Stimulated activated CD8-positive, alpha-beta memory T cell treated with anti-CD3 and anti-CD28 coated beads, Interleukin-15, amount 100 ng/mL, for 4 hours (primary cell): Measurements from ENCODE around the gene IRX3.
"Not testable (repeated sequence)": the region's sequence is repeated elsewhere in the genome, so short reads cannot be mapped to it uniquely, and the experiment has no call there.

Experiments
- DNase-seq, 2 donors: peaks; one replicate each; pipeline ENCODE4 v3.0.0-alpha.2; 2020; ENCODE audit warnings: low read depth in 2 of 2

IRX3 gene

DNA sequence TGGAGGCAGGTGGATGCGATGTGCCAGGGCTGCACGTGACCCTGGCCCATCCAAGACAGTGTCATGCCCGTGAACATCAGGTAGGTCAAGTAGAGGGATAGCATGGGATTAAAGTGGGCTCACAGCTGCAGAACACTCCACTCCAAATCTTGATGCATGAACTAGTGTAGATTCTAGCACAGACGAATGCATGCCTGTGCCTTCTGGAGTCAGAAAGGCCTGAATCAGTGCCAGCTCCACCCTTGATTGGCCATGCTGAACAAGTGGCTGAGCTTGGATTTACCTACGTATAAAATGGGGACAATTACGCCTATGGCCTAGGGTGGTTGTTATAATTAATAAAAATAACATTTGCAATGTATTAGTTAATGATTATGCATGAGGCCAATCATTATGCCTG, 10.6 kb downstream of the IRX3 start:
- DNase-seq: no peak

DNA sequence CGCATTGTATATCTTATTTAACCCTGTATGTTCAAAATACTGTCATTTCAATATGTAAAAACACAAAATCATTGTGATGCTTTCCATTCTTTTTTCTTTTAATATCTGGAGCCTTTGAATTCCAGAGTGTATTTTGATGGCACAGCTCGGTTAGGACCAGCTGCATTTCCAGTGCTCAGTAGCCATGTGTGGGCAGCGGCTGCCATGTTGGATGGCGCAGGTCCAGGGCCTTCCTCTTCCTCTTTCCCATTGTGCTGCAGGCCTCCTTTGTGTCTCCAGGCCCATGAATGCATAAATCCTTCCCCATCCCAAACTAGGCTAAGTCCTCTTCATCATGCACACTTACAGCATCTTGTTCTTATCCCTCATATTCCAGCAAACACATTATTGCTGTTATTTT, 13.0 kb downstream of the IRX3 start:
- no peak for DNase-seq

DNA sequence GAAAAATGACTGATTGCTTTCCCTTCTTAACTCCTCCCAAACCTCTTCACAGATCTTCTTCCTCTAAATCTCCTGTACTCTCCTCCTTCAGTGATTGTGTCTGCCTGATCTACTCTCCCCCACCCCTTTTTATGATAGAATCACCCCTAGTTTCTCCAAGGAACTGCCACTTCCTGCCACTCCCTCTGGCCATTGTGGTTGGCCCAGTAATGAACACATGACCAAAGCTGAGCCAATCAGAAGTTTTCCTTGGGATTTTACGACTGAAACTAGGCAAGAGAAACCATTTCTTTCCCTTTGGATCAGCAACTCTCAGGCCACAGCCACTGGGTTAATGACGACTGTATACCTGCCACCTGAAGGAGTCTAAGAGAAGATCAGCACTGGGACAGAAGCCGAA, 15.9 kb downstream of the IRX3 start:
- no peak for DNase-seq

DNA sequence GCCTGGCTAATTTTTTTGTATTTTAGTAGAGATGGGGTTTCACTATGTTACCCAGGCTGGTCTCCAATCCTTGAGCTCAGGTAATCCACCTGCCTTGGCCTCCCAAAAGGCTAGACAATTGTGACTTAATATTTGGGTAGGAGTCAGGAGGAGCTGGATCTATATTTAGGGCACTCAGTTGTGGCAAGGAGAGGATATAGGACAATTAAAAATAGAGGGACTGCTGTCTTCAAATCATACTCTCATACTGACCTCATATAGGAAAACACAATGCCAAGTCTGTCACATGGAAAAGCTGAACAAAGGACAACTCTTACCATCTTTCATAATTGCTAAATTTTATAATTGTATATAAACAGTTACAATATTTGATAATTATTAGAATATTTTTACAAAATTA, 17.1 kb downstream of the IRX3 start:
- no peak for DNase-seq

DNA sequence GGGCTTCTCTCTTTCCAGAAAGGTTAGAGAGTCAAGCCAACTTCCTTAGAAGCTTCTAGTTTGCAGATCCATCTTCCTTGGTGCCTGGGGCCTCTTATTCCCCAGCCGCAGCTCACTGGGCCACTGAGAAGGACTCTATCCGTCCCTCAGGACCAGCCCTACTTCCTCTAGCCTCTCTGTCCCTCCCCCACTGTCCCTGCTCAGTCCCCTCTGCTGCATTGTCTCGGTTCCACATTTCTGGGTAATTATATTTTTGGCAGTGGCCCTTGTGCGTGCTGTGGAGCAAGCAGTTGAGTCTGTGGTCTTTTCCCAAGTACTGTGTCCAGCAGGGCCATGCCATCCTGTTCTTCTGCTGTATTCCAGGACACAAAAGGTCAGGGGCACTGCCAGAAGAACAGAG, 17.8 kb downstream of the IRX3 start:
- no peak for DNase-seq

DNA sequence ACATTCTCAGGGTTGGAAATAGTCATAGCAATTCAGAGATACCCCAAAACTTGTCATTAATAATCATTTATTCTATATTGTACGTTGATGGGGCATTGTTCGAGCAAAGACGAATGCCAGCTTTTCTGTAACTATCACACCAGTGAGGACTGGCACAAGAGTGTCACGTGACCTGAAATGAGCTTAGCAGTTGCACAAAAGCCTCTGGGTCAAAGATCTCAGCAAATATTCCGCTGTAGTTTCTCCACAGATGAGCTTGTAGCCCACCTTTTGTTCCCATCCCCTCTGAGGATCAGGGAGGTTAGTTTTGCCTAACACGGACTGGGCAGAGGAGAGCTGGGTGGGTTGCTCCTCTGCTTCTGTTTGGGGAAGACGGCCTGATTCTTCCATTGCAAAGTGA, 18.2 kb downstream of the IRX3 start:
- no peak for DNase-seq

DNA sequence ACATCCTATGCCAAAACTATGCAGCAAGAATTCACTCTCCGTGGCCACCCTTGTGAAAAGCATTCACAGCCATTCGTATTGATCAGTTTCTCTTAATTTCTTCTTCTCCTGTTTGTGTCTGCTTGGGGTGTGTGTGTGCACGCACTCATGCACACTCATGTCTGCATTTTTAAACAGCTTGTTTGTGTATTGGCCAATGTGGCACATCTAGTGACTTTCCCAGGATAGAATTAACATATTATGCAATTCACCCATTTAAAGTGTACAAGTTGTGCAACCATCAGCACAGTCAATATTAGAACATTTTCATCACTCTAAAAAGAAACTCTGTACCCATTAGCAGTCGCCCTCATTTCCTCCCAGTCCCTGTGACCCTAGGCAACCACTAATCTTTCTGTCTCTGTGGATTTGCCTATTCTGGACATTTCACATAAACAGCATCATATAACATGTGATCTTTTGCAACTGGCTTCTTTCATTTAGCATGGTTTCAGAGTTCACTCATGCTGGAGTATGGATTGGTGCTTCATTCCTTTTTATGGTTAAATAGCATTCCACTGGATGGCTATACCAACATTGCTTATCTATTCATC, 20.1 kb downstream of the IRX3 start:
- DNase-seq: no peak

DNA sequence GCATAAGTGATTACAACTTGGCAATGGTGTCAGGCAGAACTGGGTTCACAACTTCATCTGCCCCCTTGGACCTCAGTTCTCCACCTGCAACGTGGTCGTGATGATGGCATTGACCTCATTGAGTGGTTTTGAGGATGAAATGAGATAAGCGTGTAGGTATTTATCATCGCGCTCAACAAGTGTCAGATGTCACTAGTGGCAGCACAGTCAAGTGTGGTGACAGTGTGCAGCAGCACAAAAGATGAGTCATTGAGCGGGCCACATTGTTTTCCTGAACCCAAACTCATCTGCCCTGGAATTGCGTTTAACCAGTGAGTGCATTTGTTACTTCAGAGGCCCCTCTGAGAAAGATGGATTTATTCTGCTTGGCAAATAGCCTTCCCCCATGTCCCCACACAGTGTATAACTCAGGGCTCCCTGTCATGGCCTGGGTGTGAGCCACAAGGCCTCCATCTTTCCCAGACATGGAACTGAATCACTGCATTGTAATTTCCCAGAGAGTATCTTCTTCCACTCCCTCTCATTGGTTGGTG, 20.9 kb downstream of the IRX3 start:
- DNase-seq: no peak

DNA sequence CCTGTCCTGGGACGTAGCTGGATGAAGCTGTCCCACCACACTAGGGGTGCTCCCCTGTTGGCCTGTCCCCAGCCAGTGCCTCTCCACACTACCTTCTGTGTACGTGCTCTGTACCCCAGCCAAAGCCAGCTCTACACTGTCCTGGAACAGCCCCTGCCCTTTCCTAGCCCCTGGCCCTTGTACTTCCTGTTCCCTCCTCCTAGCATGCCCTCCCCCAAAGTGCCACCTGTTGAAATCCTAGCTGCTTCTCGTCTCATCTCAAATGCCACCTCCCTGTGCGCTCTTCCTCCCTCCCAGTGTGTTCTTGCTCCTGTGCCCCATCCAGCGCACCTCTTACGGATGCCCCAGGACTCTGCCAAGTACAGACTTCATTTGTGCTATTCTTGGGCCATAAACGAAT, 33.5 kb downstream of the IRX3 start:
- DNase-seq: no peak

DNA sequence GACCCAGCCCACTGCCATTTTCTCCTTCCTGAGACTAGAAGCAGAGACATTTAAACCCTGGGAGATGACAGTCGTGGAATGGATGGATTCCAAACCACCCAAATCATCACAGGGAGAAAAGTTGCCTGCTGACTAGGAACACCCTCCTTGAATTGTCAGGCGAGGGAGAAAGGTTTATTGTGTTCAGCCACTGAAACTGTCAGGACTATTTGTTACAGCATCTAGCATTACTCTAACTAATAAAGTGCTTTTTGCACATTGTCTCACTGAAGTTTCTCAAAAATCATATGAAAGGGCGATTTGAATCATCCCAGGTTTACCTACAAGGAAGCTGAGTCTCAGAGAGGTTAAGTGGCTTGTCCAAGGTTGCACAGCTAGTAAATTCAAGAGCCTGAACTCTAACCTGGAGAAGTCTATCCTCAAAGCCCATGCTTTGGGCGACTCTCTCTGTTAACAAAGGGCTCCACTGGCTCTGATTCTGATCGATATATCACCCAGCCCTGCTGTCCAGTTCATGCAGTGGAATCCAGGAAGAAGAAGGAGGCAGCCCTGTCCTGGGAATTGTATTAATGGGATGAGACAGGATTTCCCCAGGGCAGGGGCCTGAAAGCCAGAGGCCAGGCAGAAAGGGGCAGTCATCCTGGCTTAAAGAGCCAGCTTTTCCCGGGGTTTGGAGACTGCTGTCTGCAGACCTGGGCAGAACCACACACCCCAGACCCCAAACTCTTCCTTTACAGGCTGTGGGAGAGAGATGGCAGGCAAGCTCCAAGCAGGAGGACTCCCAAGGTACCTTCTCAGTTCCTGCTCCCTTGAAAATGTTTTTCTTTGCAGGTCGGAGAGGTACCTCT, 37.5 kb downstream of the IRX3 start:
- no peak for DNase-seq

DNA sequence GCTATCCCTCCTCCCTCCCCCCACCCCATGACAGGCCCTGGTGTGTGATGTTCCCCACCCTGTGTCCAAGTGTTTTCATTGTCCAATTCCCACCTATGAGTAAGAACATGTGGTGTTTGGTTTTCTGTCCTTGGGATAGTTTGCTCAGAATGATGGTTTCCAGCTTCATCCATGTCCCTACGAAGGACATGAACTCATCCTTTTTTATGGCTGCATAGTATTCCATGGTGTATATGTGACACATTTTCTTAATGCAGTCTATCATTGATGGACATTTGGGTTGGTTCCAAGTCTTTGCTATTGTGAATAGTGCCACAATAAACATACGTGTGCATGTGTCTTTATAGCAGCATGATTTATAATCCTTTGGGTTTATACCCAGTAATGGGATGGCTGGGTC, 38.9 kb downstream of the IRX3 start:
- not testable (repeated sequence) for DNase-seq

DNA sequence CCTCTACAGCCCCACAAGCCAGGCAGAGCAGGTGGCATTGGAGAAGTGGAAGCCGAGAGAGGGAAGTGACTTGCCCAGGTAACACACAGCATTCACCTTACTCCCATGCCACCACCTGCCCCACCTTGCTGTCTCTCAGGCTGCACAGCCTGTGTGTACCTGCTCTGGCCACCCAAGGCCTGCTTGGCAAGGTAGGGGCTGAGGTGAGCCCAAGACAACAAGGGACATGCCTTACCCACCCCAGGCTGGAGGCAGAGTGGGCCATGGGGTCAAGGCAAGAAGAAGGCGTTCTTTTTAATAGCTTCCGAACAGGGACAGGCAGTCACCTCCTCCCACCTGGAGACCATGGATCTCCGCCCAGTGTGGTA, 40.1 kb downstream of the IRX3 start:
- DNase-seq: no peak

DNA sequence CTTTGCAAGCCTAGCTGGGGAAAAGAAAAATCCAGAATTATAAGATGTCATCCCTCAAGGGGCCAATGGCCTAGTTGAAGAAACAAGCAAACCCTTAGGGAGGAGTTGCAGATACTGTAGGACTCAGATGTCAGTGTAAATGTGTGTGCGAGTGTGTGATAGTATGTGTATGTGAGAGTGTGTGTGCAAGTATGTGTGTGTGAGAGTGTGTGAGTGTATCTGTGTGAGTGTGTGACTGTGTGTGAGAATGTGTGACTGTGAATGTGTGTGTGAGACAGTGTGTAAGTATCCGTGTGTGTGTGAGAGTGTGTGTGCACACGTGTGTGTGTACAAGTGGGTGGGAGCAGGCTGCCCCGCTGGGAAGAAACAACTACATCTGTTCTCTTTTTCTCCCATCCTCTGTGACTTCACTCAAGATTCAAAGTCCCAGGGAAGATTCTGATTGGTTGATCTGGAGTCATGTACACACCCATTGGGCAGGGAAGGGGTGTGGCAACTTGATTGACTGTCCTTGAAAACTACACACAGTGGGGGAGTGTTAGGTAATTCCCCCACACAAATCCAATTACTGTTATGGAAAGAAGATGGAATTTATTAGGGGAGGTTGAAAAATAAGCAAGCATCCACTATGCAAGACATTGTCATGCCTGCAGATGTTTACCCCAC, 40.7 kb downstream of the IRX3 start:
- no peak for DNase-seq

DNA sequence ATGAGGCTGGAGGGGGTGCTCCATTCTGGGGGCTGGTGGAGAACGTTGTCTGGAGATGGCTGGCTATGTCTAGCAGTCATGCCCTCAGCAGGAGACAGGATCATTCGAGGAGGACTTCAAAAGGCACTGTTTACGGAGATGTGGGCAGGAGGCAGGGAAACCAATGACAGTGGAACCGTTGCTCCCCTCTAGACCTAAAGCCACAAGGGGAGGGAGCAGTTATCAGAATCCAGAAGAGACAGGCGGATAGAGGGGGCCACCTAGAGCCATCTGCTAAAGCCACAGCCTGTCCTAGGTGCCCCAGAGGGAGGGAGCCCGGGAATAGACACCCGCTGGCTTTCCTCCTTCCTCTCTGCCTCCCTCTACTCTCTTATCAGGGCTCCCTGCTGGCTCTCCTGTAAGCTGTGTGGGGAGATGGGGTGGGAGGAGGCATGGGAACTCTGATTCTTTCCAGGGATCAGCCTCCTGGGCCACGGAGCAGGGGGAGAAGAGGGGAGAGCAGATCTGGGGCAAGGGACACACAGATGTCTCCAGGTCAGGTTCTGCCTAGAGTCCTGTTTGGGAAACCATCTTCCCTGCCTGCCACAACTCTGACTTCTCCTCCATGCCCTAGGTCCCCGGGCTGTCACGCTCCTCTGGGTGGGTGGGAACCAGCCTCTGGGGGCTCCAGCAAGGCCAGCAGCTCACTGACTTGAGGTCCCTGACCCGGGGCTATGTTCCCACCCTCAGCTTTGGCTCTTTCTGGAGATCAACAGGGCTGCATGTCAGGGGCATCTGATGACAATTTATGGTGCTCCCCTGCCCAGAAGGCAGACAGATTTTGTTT, 42.3 kb downstream of the IRX3 start:
- no peak for DNase-seq

DNA sequence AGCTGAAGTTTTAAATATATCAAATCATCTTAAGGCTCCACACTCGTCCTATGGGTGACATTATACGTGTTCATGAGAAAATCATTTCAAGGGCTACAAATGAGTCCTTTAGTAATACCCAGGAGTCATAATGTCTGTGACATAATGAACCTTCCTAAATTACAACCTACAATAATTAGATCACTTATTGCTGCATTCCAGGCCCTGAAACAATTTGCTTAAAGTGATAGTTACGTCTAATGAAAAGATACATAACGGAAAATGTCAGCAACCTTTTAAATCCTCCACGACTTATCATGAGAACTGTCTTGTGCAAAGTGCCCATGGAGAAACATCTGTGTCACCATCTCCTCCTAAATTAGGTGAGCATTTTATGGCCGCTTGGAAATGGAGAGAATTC, 43.4 kb downstream of the IRX3 start:
- DNase-seq: no peak

DNA sequence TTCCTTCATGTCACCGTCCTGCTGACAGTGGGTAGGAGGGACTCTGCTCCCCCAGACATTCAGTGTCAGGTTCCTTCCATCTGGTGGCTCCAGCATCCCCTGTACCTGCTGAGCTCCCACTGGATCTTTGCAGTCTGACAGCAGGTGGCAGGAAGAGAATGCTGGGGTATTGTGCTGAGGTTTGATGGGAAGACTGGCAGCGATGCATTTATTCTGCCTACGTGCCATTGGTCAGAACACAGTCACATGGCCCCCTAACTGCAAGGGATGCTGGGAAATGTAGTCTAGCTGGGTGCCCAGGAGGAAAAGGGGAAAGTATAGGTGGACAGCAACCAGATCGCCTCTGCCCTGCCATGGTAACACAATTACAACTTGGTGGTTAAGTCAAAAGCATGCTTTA, 44.4 kb downstream of the IRX3 start:
- no peak for DNase-seq

DNA sequence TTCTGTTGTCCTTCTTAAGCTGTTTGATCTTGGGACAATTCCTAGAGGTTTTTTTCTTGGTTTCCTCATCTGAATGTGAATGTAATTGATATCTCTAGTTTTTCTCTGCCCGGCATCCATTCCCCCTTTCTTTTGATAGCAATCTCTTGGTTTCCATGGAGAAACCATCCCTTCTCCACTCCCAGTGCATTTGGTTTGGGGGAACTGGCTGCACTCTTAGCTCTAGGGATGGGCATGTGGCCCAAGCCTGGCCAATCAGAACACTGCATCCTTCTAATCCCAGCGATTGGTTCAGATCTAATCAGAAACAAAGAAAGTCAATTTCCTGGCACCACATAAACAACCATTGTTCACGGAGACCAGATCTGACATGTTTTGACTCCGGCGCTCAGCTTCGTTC, 45.1 kb downstream of the IRX3 start:
- no peak for DNase-seq

DNA sequence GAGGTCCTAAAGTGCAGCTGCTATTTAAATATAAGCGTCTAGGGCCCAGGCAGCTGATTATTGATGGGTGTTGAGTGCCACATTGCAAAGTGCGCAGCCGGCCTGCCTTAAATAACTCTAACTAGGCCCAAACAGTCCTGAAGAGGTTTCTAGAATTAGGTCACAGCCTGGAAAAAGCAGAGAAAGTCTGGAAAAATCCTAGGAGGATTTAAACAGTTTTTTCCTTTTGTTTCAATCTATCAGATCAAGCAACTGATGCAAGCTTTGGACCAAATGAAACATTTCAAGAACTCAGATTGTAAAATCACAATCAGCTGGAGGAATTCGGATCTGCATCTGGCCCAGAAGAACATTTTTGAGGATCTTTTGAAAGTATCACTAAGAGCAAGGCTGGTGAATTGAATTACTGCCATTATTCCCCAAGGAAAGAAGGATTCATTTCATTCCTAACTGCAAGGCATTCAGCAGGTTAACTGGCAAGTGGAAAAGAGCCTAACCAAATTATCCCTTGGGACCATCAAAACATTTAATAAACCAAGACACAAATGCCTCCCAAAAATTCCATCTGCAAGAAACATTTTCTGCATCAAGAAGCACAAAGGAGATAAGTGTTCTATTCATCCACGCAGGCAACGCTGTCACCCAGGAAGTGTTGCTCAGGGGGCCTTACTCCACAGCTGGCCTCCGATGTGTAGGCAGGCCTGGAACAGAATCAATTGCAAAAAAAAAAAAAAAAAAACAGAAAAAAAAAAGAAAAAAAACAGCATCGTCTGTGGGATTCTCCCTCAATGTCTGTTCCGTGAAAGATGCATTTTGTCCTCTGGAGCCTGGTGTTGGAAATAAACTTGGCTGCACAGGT, 46.1 kb downstream of the IRX3 start:
- DNase-seq: no peak

DNA sequence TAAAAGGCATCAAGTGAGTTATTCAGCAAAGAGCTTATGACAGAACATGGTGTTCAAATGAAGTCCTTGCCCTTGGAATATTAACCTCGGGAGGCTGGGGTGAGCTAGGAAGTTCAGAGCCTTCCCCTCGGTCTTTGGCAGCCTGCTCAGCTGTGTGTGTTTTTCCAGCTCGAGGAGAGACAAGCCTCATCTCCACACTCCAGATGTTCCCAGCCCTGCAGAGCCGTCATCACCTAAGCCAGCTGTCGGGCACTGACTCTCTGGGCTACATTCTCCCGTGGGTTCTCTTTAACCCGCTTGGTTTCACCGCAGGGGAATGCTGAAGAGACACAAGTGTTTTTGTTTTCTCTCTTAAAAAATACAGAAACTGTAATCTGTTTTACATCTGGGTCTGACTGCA, 47.1 kb downstream of the IRX3 start:
- DNase-seq: no peak

DNA sequence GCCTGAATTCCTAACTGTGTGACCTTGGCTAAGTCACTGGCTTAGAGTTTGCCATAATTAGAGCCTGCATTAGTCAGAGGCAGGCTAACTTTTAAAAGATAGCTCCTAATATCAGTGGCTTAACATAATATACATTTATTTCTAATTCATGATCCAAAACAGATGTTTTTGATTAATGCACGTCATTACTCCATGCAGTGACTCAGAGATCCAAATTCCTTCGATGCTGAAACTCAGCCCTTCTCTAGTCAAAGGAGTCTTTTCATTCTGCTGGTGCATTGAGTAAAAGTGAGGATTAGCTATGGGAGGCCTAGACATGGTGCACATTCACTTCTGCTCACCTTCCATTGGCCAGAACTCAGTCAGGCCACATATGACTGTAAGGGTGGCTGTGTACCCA, 49.8 kb downstream of the IRX3 start:
- no peak for DNase-seq

DNA sequence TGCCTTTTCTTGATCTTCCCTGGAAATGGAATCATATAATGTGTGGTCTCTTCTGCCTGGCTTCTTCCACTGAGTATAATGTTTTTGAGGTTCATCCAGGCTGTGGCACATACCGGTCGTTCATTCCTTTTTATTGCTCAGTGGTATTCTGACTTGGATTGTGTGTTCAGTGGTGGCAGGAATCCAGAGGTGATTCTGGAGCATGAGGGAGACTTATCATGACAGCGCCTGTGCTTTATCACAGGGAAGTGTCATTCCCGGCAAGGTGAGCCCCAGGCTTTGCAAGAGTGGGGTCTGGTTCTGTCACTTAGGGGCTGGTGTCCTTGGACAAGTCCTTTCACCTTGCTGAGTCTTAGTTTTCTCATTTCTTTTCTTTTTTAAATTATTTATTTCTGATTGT, 53.0 kb downstream of the IRX3 start:
- DNase-seq: no peak
